ENCODE measurements around the gene OR2A7.
"Not testable (repeated sequence)": the region's sequence is repeated elsewhere in the genome, so short reads cannot be mapped to it uniquely, and the experiment has no call there.

DNA sequence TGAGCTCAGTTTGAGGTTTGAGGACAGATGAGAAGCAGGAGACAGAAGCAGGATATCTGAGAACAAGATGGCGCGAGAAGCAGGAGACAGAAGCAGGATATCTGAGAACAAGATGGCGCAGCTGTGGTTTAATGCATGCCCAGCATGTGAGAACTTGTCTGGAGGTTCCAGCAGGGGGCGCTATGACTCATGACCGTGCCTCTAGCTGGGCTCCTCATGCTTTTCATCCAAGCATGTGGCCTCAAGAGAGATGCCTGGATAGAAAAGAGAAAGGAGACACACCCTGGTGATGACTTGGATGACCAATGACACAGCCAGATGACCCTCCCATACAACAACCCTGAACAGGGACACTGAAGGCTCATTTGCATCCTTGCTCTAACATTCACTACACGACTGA, 15.4 kb upstream of the OR2A7 start:
- not testable (repeated sequence) for TF ChIP-seq YY1 (IDR thresholded peaks at IDR 0.05; ENCODE audit: insufficient read depth, insufficient read length); ZNF274 (IDR thresholded peaks at IDR 0.05; ENCODE audit: low read depth, low read length); SUZ12 (IDR thresholded peaks at IDR 0.05; ENCODE audit: extremely low read depth, insufficient read depth, insufficient read length)

Data from NT2/D1 (cell line).